SK-N-SH (cell line): ENCODE results near the gene ANKRD49.

Experiments used
- CHD2 ChIP-seq: fragments of 150-350 bp; IDR thresholded peaks from 2 replicates; pipeline ENCODE4 v1.6.1; 2018; ENCODE audit warnings: low read length; ENCODE audit not compliant: partially characterized antibody
- CTCF ChIP-seq: fragments of 200-600 bp; sonication (generic); IDR thresholded peaks from 2 replicates; pipeline ENCODE4 v1.6.1; 2017; ENCODE audit warnings: antibody characterized with exemption, mild to moderate bottlenecking, moderate library complexity
- GABPA ChIP-seq: IDR thresholded peaks from 2 replicates; pipeline ENCODE4 v1.4.0; 2012; ENCODE audit warnings: low read depth, mild to moderate bottlenecking
- GATA2 ChIP-seq: sonication (generic); formaldehyde crosslinking; IDR thresholded peaks from 2 replicates; pipeline ENCODE4 v1.5.0; 2020; ENCODE audit warnings: mild to moderate bottlenecking, missing genetic modification reagents
- JUND ChIP-seq: IDR thresholded peaks from 2 replicates; pipeline ENCODE4 v1.4.0; 2012
- MEF2A ChIP-seq: IDR thresholded peaks from 2 replicates; pipeline ENCODE4 v1.4.0; 2012; ENCODE audit warnings: low read depth, borderline replicate concordance
- RCOR1 ChIP-seq: fragments of 150-350 bp; IDR thresholded peaks from 2 replicates; pipeline ENCODE4 v1.6.1; 2017; ENCODE audit warnings: antibody characterized with exemption, low read length
- RXRA ChIP-seq: IDR thresholded peaks from 2 replicates; pipeline ENCODE4 v1.4.0; 2012; ENCODE audit warnings: low read depth, mild to moderate bottlenecking, borderline replicate concordance
- SIN3A ChIP-seq: IDR thresholded peaks from 2 replicates; pipeline ENCODE4 v1.6.1; 2012; ENCODE audit warnings: low read depth, mild to moderate bottlenecking, low read length, moderate library complexity, borderline replicate concordance

- TF ChIP-seq GABPA (no peak), CTCF (no peak), RCOR1 (no peak), RXRA (no peak), CHD2 (no peak), GATA2 (CRISPR knock-in tag) (no peak), SIN3A (no peak), JUND (no peak), MEF2A (no peak)
Observed at GRCh38 chr11:94524341-94524740, 30.6 kb downstream of the ANKRD49 start.
